Choroid plexus epithelial cell (primary cell): ENCODE data around the gene MACO1.
A peak's percentile ranks its signal among the peaks of the same experiment; 100 is the strongest.
"Not testable (repeated sequence)": the region's sequence is repeated elsewhere in the genome, so short reads cannot be mapped to it uniquely, and the experiment has no call there.

ENCODE experiments used
- DNase-seq: peaks from one replicate; pipeline ENCODE4 v3.0.0-alpha.2; 2010; ENCODE audit warnings: low read depth
- H3K4me3 ChIP-seq: 2 replicates; pipeline ENCODE4 v1.5.1; 2011; ENCODE audit warnings: low read depth, mild to moderate bottlenecking, control low read depth, low read length, moderate library complexity
- TF ChIP-seq, protein P1 (sequence below): conservative IDR thresholded peaks from 2 replicates; pipeline ENCODE4 v1.5.1; 2011; ENCODE audit warnings: low read depth, mild to moderate bottlenecking, control low read depth, inconsistent platforms, low read length, moderate library complexity

Gene MACO1

DNA sequence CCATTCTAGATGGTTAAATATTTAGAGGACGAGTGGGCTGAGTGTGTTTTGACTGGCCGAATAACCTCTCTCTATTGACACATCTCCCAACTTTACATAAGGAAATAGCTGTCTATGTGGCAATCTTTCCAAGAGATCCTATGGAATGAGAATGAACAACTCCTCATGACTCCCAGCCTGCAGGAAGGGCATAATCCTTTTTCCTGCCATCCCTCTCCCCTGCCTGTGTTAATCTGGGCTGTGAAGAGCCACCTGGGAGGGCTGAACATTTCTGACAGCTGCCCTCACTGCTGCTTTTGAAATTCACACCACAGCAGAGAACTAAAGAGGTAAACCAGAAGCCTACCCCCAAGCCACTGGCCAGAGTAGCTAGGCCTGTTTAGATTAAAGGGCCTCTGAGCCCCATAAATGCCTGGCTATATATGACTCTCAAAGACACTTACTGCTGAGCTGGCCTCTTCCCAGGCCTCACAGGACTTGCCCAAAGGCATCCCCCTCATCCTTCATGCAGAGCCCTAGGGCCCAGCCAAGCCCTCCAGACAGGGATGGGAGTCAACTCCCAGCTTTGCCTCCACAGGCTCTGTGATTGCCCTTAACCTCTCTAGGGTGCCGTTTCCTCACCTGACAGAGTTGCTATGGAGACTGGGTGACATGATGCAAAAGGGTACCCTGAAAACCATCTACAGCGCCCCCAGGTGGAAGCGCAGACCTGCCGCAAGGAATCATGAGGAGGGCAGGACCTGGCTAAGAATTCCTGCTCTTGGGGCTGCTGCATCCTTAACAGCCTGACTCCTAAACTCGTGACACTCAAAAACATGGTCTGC, 70.8 kb downstream of the MACO1 start:
- TF ChIP-seq, protein P1, sequence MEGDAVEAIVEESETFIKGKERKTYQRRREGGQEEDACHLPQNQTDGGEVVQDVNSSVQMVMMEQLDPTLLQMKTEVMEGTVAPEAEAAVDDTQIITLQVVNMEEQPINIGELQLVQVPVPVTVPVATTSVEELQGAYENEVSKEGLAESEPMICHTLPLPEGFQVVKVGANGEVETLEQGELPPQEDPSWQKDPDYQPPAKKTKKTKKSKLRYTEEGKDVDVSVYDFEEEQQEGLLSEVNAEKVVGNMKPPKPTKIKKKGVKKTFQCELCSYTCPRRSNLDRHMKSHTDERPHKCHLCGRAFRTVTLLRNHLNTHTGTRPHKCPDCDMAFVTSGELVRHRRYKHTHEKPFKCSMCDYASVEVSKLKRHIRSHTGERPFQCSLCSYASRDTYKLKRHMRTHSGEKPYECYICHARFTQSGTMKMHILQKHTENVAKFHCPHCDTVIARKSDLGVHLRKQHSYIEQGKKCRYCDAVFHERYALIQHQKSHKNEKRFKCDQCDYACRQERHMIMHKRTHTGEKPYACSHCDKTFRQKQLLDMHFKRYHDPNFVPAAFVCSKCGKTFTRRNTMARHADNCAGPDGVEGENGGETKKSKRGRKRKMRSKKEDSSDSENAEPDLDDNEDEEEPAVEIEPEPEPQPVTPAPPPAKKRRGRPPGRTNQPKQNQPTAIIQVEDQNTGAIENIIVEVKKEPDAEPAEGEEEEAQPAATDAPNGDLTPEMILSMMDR, result peak; percentile 42
- DNase-seq, result peak; percentile 23
- no peak overlapping the region for H3K4me3 ChIP-seq

DNA sequence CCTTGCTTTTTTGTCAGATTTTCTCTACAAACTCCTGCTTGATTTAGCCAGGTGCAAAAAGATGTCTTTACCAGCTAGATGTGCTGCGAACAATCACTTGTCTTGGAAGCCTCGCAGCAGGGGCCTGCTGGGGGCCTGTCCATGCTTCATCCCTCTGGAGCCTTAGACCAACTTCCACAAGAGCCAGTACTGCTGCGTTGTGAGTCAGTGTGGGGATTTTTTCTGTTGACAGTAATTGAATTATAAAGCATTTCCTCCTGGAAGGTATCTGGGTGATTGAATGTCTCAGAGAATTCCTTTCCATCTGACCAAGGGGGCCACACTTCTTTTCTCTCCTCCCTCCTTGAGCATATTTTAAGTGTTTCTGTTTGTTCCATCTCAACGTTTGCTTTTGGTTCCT, 72.3 kb downstream of the MACO1 start:
- TF ChIP-seq, protein P1, result no peak
- peak; percentile 71 for DNase-seq
- H3K4me3 ChIP-seq, result no peak overlapping the region

DNA sequence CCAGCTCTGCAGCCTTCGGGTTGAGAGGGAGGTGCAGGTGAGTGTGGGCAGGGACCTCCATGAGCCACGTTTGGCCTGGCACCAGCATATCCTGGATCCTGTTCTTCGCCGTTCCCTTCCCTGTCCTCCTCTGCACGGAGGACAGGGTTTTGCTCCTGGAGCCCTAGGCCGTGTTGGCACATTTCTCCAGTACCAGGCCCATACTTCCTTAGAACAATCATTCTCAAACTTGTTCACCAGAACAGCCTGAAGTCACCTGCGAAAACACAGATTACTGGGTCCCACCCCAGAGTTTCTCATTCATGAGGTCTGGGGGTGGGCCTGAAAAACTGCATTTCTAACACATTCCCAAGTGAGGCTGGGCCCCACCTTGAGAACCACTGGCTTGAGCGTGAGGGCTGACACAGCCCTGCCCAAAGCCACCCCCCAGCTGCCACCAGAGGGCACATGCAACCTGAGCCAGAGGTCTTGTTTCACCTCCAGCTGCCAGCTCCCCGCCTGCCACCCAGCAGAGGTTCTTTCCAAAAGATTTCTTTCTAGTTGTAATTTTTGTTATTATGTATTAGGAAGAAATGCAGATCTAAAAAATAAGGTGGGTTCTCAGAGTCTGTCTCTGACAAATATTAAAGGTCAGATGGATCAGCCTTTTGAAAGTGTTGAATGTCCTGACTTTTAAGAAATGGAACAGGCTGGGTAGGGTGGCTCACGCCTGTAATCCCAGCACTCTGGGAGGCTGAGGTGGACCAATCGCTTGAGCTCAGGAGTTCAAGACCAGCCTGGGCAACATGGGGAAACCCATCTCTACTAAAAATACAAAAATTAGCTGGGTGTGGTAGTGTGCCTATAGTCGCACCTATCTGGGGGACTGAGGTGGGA, 73.1 kb downstream of the MACO1 start:
- no peak for DNase-seq
- H3K4me3 ChIP-seq, result no peak overlapping the region
- TF ChIP-seq, protein P1, result peak; percentile 51

DNA sequence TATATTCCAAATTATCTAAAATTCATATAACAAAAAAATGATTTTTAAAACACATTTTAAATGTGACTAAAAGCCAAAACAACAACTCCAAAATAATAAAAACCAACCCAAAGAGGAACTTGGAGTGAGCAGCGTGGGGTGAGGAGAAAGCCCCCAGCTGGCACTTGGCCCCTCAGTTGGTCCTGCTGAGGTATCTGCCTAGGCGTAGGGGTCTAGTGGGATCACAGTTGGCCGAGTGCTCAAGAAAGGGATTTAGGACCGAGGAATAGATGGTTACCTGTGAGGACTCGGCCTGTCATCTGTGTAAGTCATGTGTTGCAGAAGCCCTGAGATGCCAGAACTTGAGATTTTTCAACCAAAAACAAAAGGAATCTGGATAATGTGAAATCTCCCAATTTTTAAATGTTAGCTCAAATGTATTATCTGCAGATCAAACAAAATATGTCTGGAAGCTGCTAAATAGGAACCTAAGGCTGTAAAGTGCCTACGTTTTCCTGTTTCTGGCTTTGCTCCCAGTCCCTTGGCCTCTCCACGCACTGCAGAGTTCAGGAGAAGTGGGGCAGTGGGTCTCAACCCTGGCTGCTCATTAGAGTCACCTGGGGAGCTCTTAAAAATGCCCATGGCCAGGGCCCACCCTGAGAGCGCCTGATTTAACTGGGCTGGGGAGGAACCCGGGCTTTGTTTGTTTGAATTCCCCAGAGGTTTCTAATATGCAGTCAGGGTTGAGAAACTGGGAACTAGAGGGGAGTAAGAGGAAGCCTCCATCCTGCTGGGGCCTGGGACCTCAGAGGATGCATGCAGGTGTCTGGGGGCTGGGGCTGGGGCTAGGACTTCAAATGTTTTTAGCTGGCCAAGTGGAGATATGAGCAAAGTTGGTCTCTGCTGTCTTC, 74.3 kb downstream of the MACO1 start:
- peak; percentile 68 for DNase-seq
- TF ChIP-seq, protein P1, result no peak
- H3K4me3 ChIP-seq, result no peak overlapping the region

DNA sequence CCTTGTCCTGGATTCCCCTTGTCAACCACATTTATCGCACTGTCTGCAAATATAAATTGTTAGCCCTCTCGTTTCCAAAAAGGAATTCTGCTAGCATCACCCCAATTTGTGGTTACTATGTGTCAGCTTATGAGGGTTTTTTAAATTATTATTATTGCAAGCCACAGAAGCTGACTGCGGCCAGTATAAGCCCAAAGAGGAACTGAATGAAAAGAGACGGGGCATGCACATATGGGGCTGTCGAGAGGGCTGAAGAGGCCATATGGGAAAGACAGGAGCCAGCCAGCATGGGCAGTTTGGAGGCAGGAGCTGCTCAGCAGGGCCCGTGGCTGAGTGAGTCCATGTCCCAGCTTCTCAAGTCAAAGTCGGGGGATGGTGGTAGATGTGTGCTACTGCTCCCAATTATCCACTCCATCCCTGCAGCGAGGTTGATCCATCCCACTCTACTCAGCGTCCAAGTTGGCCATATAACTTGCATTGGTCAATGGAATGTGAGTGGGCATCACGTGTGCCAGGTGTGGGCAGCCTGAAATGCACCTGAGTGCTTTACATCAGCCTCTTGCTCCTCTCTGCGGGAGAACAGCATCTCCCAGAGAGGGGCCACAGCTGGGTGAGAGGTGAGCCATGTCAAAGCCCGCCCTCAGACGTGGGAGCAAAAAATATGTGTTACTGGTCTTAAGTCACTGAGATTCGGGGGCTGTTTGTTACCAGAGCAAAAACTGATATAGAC, 75.1 kb downstream of the MACO1 start:
- no peak for DNase-seq
- TF ChIP-seq, protein P1, result no peak
- no peak overlapping the region for H3K4me3 ChIP-seq

DNA sequence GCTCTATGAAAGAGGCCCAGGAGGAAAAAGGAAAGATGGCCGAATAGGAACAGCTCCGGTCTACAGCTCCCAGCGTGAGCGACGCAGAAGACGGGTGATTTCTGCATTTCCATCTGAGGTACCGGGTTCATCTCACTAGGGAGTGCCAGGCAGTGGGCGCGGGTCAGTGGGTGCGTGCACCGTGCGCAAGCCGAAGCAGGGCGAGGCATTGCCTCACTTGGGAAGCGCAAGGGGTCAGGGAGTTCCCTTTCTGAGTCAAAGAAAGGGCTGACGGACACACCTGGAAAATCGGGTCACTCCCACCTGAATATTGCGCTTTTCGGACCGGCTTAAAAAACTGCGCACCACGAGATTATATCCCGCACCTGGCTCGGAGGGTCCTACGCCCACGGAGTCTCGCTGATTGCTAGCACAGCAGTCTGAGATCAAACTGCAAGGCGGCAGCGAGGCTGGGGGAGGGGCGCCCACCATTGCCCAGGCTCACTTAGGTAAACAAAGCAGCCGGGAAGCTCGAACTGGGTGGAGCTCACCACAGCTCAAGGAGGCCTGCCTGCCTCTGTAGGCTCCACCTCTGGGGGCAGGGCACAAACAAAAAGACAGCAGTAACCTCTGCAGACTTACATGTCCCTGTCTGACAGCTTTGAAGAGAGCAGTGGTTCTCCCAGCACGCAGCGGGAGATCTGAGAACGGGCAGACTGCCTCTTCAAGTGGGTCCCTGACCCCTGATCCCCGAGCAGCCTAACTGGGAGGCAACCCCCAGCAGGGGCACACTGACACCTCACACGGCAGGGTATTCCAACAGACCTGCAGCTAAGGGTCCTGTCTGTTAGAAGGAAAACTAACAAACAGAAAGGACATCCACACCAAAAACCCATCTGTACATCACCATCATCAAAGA, 76.1 kb downstream of the MACO1 start:
- H3K4me3 ChIP-seq, DNase-seq: not testable (repeated sequence)
